ENCODE data around the gene PDE9A.

DNA sequence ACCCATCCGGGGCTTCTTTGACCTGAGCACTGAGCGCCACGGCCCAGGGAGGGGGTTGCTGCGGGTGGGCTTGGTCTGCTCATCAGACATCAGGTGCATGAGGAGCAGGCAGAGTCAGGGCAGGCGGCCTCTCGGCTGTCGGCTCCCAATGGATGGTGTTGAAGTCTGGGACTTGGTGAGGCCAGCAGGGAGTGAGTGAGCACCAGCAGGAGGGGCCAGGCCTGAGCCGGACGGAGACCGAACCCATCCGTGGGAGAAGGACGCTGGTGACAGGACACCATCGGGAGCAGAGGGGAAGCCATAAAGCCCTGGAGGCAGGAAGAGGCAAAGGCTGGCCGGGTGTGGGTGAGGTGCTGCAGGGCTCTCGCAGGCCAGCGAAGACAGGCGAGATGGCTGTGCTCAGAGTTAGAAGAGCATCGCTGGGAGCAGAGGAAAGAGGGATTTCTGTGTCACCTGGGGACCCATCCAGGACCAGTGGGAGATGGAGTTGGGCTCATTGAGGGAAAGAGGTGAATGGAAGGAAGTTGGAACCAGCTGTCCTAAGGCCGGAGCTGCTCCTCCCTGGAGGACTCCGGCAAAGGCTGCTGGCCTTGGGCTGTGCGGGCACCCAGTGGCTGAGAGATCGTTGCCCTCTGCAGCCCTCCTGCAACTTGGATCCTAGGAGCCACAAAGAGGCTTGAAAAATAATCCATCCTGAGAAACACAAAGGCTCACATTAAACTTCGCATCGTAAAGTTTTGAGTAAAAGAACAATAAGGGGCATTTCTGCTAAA, 49.9 kb downstream of the PDE9A start:
- no peak for TF ChIP-seq TAF1 (IDR thresholded peaks at IDR 0.05; ENCODE audit: low read depth, low read length)
- TF ChIP-seq POLR2A (IDR thresholded peaks at IDR 0.05; ENCODE audit: low read depth, low read length): no peak
- no peak for TF ChIP-seq POLR2AphosphoS5 (IDR thresholded peaks at IDR 0.05; ENCODE audit: low read depth, low read length)
- no peak for TF ChIP-seq POU2F2 (IDR thresholded peaks at IDR 0.05; ENCODE audit: low read depth, low read length)
